AG04449 (cell line): ENCODE data around the gene THSD8.
A peak's percentile ranks its signal among the peaks of the same experiment; 100 is the strongest.

Source experiments
- CTCF ChIA-PET: fragments of 350-600 bp; formaldehyde crosslinking; extraction: SDS; loops from one replicate; lab custom pipeline; 2021; ENCODE audit warnings: antibody characterized with exemption; lab: Yijun Ruan, JAX
- POLR2A ChIA-PET: fragments of 400-600, 350-600 bp; formaldehyde crosslinking; extraction: SDS; loops from one replicate; lab custom pipeline; 2020; ENCODE audit warnings: antibody characterized with exemption, inconsistent platforms; lab: Yijun Ruan, JAX
- DNase-seq: peaks from one replicate; pipeline ENCODE4 v3.0.0-alpha.2; 2010; ENCODE audit warnings: low read depth, low spot score
- H3K4me3 ChIP-seq: 2 replicates; pipeline ENCODE4 v1.5.1; 2011; ENCODE audit warnings: low read depth, mild to moderate bottlenecking, control low read depth, low read length
- TF ChIP-seq, protein P1 (sequence below): IDR thresholded peaks from one replicate; pipeline ENCODE4 v1.5.1; 2011; ENCODE audit warnings: mild to moderate bottlenecking, moderate library complexity, low read length, control low read depth, inconsistent platforms; ENCODE audit not compliant: insufficient read depth; ENCODE audit errors: missing control alignments

The THSD8 gene

DNA sequence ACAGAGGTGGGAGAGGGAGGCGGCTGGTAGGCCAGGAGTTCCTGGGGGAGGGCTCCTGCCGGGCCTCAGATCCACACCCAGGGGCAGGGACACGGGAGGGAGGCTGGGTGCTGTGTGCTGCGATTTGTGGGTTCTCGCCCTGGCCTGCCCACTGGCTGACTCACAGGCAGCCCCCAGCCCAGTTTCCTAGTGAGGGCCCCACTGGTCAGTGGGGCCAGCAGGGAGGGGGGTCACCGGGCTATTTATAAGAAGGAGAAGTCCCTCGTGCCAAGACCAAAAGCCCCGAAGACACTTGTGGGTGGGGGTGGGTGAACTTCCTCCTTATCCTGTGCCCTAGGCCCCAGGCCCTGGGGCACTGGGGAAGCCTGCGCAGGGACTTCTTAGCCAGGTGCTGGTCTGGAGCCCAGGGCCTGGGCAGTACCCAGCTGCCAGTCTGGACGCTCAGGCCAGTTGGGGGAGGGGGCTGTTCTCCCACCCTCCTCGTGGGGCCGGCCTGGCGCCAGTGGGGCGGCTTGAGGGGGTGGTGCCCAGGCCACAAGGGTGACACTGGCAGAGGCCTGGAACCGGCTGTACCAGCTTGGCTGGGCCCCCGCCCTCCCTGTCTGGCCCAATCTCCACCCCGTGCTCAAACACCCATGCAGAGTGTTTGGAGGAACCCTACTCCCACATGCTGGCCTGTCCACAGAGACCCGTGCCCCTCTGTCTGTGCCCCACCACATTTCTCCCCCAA lies 15.6 kb upstream of the THSD8 start:
- ChIA-PET POLR2A (no interaction called here), CTCF (interaction anchor here (0.9 to 4.7 kb wide), 4 partner anchors 9 to 25 kb away, joined by 3 to 58 read pairs (median 22); no protein-coding TSS in a partner anchor)
- H3K4me3 ChIP-seq: no peak overlapping the region
- TF ChIP-seq, protein P1, sequence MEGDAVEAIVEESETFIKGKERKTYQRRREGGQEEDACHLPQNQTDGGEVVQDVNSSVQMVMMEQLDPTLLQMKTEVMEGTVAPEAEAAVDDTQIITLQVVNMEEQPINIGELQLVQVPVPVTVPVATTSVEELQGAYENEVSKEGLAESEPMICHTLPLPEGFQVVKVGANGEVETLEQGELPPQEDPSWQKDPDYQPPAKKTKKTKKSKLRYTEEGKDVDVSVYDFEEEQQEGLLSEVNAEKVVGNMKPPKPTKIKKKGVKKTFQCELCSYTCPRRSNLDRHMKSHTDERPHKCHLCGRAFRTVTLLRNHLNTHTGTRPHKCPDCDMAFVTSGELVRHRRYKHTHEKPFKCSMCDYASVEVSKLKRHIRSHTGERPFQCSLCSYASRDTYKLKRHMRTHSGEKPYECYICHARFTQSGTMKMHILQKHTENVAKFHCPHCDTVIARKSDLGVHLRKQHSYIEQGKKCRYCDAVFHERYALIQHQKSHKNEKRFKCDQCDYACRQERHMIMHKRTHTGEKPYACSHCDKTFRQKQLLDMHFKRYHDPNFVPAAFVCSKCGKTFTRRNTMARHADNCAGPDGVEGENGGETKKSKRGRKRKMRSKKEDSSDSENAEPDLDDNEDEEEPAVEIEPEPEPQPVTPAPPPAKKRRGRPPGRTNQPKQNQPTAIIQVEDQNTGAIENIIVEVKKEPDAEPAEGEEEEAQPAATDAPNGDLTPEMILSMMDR: no peak
- DNase-seq: no peak

DNA sequence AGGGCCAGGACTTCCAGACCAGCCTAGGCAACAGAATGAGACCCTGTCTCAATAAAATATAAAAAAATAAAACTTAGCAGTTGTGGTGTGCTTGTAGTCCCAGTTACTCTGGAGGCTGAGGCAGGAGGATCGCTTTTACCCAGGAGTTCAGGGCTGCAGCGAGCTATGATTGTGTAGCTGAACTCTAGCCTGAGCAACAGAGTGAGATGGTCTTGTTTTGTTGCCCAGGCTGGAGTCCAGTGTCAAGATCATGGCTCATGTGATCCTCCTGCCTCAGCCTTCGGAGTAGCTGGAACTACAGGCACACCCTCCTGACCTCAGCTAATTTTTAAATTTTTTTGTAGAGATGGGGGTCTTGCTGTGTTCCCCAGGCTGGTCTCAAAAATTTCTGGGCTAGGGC lies 14.9 kb upstream of the THSD8 start:
- ChIA-PET POLR2A (no interaction called here), CTCF (interaction anchor here (2.4 to 4.7 kb wide), 4 partner anchors 9 to 26 kb away, joined by 12 to 58 read pairs (median 24); no protein-coding TSS in a partner anchor)
- TF ChIP-seq, protein P1: no peak
- DNase-seq: no peak
- no peak overlapping the region for H3K4me3 ChIP-seq

DNA sequence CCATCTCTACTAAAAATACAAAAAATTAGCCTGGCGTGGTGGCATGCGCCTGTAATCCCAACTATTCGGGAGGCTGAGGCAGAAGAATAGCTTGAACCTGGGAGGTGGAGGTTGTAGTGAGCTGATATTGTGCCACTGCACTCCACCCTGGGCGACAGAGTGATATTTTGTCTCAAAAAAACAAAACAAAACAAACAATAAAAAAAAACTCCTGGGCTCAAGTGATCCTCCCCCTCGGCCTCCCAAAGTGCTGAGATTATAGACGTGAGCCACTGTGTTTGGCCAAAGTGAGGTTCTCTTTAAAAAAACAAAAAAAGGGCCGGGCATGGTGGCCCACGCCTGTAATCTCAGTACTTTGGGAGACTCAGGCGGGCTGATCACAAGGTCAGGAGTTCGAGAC lies 14.4 kb upstream of the THSD8 start:
- POLR2A ChIA-PET: no interaction called here
- DNase-seq: no peak
- TF ChIP-seq, protein P1: no peak
- CTCF ChIA-PET: interaction anchor here (2.4 to 4.7 kb wide), 4 partner anchors 9 to 26 kb away, joined by 12 to 58 read pairs (median 24); no protein-coding TSS in a partner anchor
- no peak overlapping the region for H3K4me3 ChIP-seq

DNA sequence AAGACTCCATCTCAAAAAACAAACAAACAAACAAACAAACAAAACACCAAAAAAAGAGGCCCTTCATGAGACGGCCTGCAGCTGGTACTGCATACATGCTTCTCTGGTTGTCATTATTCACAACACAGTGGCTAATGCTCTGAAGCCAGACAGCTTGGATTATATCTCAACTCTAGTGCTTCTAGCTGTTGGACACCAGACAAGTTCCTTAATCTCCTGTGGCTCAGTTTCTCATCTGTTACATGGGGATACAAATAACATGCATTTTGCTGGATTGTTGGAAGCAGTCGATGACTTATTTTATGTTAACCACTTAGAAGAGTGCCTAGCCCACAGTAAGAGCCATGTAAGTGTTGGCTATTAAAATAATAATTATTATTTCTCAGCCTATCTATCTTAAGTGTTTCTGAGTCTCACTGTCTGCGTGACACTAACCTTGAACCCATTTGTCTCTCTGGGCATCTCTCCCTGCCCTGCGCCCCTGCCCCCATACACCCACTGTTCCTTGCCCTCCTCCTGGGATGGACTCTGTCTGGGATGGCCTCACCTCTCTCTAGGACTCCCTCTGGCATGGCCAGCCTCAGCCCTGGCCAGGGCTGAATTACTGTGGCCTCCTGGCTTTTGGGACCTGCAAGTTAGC lies 13.7 kb upstream of the THSD8 start:
- no peak for DNase-seq
- no peak overlapping the region; the same call in 1 of the 2 replicates for H3K4me3 ChIP-seq
- TF ChIP-seq, protein P1: no peak
- POLR2A ChIA-PET: interaction anchor here (0.8 to 1.4 kb wide), 5 partner anchors 9 to 365 kb away, joined by 3 to 5 read pairs (median 3); partner anchors contain the start of gene FARSA
- CTCF ChIA-PET: interaction anchor here (0.9 to 4.7 kb wide), 8 partner anchors 9 to 59 kb away, joined by 3 to 58 read pairs (median 11); no protein-coding TSS in a partner anchor

DNA sequence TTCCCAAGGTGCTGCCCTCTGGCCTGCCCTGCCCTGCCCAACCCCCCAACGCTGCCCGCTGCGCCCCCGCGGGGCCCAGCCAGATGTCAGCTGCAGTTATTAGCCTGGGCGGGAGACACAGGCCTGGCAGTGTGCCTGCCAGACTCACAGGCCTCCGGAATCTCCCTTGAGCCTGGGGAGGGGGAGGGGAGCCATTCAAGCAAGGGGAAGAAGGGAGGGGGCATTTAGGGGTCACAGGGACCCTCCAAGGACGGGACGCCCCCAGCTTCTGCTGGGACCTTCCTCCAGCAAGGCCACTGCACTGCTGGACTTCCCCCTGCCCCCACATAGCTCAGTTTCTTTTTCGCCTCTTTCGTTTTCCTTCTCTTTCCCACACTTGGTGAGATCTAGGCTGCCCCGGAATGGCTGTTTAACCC lies 13.2 kb upstream of the THSD8 start:
- POLR2A ChIA-PET: interaction anchor here (0.5 to 1.4 kb wide), 6 partner anchors 8 to 364 kb away, joined by 3 to 5 read pairs (median 3); partner anchors contain the start of gene FARSA
- H3K4me3 ChIP-seq: peak overlapping the region; percentile 55
- no peak for DNase-seq
- CTCF ChIA-PET: interaction anchor here (0.9 to 4.7 kb wide), 10 partner anchors 8 to 59 kb away, joined by 3 to 58 read pairs (median 10); partner anchors contain the start of genes PRDX2 and THSD8
- TF ChIP-seq, protein P1: no peak
